Measurements from ENCODE around the gene ATG5.

GRCh38 chr6:106244931-106245330 lies 80.6 kb downstream of the ATG5 start:
- TF ChIP-seq, protein P1, sequence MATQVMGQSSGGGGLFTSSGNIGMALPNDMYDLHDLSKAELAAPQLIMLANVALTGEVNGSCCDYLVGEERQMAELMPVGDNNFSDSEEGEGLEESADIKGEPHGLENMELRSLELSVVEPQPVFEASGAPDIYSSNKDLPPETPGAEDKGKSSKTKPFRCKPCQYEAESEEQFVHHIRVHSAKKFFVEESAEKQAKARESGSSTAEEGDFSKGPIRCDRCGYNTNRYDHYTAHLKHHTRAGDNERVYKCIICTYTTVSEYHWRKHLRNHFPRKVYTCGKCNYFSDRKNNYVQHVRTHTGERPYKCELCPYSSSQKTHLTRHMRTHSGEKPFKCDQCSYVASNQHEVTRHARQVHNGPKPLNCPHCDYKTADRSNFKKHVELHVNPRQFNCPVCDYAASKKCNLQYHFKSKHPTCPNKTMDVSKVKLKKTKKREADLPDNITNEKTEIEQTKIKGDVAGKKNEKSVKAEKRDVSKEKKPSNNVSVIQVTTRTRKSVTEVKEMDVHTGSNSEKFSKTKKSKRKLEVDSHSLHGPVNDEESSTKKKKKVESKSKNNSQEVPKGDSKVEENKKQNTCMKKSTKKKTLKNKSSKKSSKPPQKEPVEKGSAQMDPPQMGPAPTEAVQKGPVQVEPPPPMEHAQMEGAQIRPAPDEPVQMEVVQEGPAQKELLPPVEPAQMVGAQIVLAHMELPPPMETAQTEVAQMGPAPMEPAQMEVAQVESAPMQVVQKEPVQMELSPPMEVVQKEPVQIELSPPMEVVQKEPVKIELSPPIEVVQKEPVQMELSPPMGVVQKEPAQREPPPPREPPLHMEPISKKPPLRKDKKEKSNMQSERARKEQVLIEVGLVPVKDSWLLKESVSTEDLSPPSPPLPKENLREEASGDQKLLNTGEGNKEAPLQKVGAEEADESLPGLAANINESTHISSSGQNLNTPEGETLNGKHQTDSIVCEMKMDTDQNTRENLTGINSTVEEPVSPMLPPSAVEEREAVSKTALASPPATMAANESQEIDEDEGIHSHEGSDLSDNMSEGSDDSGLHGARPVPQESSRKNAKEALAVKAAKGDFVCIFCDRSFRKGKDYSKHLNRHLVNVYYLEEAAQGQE (IDR thresholded peaks at IDR 0.05; ENCODE audit: borderline replicate concordance) = no peak
- TF ChIP-seq CTCF (IDR thresholded peaks at IDR 0.05; ENCODE audit: poor library complexity, severe bottlenecking) (no peak), POLR2AphosphoS5 (IDR thresholded peaks at IDR 0.05) (no peak), RAD21 (conservative IDR thresholded peaks at IDR 0.05) (no peak), EP300 (conservative IDR thresholded peaks at IDR 0.05; ENCODE audit: poor library complexity, severe bottlenecking) (no peak), EZH2 (IDR thresholded peaks at IDR 0.05; ENCODE audit: borderline replicate concordance, insufficient read depth, low read length, poor library complexity, severe bottlenecking) (no peak), MXI1 (conservative IDR thresholded peaks at IDR 0.05; ENCODE audit: poor library complexity, severe bottlenecking) (no peak), TAF1 (IDR thresholded peaks at IDR 0.05; ENCODE audit: low read depth) (no peak)

Measured in neural cell (in vitro differentiated cells).